Left kidney (tissue), 8 donors: ENCODE results near the gene CKAP2L. TPM values are rescaled to one million over a fixed set of nuclear protein-coding genes. Genes with fewer than 3 reads are reported as not detected.

Source experiments
- DNase-seq: peaks from one replicate; pipeline ENCODE4 v3.0.0-alpha.2; 2013
- long read RNA-seq, 8 donors: transcript quantifications; one replicate each; lab custom pipeline, GENCODE V29; 2026
- polyA plus RNA-seq: library from polyadenylated mRNA; unstranded; fragments of 120-200 nt; gene quantifications from one replicate; pipeline ENCODE4 v1.2.1, GENCODE V29; 2013; ENCODE audit not compliant: insufficient read length

The CKAP2L gene
- polyA plus RNA-seq: 20.9 TPM
- long read RNA-seq, donor 1, partial matches to known transcripts: 5 of 5 reads
- long read RNA-seq, donor 1, other reads (novel, unspliced or antisense): 0 of 5 reads
- long read RNA-seq, donor 2, full-length matches to known transcripts: 1 of 1 reads
- long read RNA-seq, donor 2, partial matches to known transcripts: 0 of 1 reads
- long read RNA-seq, donor 2, other reads (novel, unspliced or antisense): 0 of 1 reads
- long read RNA-seq, donor 3: 0 reads
- long read RNA-seq, donor 4: 0 reads
- long read RNA-seq, donor 5, full-length matches to known transcripts: 3 of 3 reads
- long read RNA-seq, donor 5, partial matches to known transcripts: 0 of 3 reads
- long read RNA-seq, donor 5, other reads (novel, unspliced or antisense): 0 of 3 reads
- long read RNA-seq, donor 6, partial matches to known transcripts: 0 of 2 reads
- long read RNA-seq, donor 6, other reads (novel, unspliced or antisense): 0 of 2 reads
- long read RNA-seq, donor 7, full-length matches to known transcripts: 1 of 6 reads
- long read RNA-seq, donor 7, partial matches to known transcripts: 5 of 6 reads
- long read RNA-seq, donor 7, other reads (novel, unspliced or antisense): 0 of 6 reads
- long read RNA-seq, donor 8: 0 reads

DNA sequence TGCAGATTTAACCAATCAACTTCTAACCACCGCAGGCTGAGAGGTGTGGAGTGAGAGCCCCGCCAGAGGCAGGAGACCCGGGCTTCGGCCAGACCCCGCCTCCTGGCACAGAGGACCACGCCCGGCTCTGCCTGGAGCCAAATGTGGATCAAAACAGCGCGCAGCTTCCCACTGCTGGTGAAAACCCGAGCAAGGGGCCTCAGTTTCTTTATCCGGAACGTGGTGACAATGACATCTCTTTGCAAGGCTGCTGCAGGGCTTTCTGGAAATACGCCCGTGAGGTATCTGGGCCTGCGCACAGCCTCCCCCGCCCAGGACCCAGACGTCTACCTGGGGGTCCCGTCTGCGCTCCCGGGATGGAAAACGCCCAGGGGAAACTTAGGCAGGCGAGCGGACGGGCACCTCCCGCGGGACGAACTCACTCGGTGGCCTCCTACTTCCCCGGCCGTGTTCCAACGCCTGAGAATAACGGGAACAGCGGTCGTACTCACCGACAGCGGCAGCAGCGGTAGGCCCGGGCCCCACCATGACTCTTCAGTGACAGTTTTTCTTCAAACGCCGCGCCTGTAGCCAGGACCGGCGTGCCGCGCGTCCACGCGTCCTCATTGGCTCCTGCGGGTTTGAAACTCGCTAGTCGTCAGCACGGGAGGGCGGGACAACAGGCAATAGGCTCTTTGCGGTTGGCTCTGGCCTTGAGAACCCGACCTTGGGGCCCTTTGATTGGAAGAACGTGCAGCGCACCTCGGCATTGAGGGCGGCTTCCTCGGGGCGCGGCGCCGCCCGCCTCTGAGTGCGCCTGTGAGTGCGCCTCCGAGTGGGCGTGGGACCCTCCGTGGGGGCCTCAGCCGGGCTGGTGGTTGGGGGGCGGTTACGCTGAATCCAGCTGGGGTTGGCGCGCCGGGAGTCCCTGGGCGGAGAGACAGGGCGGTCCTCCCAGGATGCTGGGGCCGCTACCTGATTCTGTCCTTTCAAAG, at the start of gene CKAP2L:
CKAP2L (minus strand) TSS at position 539 of the 974 bp plus-strand sequence; CDS start at position 528, 11 bp downstream.
- DNase-seq: peak; percentile 97

GRCh38 chr2:112813280-112813966, 49.0 kb upstream of the CKAP2L start:
- DNase-seq: no peak

DNA sequence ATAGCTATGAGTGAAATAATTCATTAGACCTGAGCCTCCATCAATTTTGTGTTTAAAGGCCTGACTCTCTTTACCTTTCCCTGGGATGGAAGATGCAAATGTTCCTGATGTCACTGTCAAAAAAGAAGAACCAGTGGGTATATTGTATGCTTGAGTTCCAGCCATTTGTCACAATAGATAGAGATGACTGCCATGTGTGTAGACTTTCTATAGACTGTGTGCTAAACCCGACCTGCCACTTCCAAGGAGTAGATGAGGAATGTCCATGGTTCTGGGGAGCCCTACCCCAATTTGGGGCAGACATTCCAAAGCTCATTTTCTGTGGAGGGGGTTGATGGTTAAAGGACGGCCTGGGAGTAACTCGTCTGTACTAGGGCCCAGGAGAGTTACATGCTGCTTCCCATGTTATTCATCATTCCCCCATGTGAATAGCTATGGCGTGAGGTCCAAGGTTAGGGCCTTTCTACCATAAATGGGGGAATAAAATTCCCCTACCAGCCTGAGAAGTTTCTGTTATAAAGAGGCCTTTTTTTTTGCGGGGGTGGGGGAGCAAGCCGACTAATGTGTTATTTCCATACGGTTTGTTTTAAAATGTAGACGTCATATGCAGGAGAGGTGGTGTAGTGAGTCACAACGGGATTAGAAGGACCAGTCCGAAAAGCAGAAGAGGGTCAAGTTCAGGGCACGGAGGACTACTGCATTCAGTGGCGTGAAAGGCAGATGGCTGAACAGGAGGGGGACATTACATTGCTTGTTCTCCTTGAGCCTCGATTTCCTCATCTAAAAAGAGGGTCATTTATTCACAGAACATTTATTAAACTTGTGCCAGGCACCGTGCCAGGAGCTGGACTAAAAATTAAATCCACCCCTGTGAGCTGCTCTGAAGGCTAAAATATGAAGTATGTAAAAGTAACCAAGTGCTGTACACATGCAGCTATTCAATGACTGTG, 48.2 kb upstream of the CKAP2L start:
- DNase-seq: no peak

DNA sequence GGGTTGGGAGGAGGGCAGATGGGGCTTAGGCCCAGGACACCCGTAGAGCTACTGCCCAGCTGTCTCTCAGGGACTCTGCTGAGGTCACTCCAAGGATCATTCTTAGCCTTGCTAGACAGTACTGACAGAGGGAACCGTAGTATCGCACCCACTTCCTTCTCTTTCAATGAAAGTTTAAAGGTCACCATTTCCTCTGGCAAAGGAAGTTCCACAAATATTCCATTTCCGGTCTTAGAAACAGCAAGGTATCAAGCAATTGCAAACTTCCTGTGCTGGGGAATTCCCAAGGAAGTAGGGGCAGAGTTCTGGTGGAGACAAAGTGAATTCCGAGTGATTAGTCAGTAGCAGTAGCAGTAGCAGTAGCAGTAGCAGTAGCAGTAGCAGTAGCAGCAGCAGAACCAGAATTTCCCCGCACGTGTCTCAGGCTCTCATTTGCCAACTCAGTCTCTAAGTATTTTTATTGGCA, 47.5 kb upstream of the CKAP2L start:
- DNase-seq: no peak

- no peak for DNase-seq
These were observed 46.9 kb upstream of the CKAP2L start for GRCh38 chr2:112811276-112811831.

DNA sequence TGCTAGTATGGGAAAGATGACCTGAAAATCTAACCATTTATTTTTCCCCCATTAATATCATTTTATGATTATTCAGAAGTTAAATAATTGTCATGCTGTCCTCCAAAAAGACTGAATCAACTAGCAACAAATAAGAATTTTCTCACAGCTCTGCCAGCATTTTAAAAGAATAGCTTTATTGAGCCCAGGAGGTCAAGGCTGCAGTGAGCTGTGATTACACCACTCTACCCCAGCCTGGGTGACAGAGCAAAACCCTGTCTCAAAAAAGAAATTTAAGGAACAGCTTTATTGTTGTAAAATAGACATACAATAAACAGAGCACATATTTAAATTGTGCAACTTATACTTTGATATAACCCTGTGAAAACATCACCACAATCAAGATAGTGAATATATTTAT, 44.7 kb upstream of the CKAP2L start:
- no peak for DNase-seq

GRCh38 chr2:112807233-112807807, 42.9 kb upstream of the CKAP2L start:
- no peak for DNase-seq

- no peak for DNase-seq
These were observed 41.1 kb upstream of the CKAP2L start for GRCh38 chr2:112805542-112805941.

GRCh38 chr2:112803691-112804521, 39.5 kb upstream of the CKAP2L start:
- no peak for DNase-seq

- DNase-seq: no peak
These were observed 36.6 kb upstream of the CKAP2L start for GRCh38 chr2:112800881-112801583.

GRCh38 chr2:112798979-112799975, 34.9 kb upstream of the CKAP2L start:
- DNase-seq: no peak

DNA sequence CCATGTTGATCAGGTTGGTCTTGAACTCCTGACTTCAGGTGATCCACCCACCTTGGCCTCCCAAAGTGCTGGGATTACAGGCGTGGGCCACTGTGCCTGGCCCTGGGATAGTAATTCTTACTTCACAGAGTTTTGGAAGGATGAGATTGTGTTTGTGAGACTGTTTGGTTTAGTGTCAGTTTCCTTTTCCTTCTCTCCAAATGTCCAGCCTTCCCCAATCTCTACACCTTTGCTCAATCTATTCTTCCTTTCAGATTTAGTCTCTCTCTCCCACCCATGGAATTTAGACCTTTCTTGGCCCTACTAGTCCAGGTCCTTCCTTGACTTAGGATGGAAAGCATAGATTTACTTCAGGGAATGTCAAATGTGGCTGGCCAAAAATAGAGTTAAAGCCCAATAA, 32.1 kb upstream of the CKAP2L start:
- DNase-seq: no peak

DNA sequence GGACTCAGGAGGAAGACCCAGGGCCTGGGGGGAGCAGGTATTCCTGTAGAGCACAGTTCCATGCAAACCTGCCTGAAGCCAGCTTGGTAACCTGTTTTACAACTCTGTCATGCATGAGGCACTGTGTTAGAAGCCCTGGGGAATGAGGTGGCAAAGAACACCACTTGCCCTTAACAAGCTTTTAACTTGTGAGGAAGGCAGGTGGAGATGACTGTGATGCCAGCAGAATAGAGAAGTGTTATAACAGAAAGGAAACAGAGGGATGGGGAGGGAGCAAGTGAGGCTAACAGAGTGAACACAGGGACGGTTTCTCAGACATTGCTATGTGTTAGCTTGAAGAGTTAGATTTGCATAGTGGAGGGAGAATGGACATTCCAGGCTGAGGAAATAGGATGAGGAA, 31.4 kb upstream of the CKAP2L start:
- DNase-seq: peak; percentile 31

GRCh38 chr2:112794841-112795240, 30.4 kb upstream of the CKAP2L start:
- DNase-seq: no peak

- DNase-seq: no peak
These were observed 29.8 kb upstream of the CKAP2L start for GRCh38 chr2:112794131-112794733.

- no peak for DNase-seq
These were observed 29.1 kb upstream of the CKAP2L start for GRCh38 chr2:112793449-112793978.
